Large intestine (tissue), 1 donor: Measurements from ENCODE around the gene SNRNP200. TPM values are rescaled to one million over a fixed set of nuclear protein-coding genes. Genes with fewer than 3 reads are reported as not detected.

Experiments used
- polyA plus RNA-seq: library from polyadenylated mRNA; unstranded; fragments of 120-200 nt; gene quantifications from one replicate; pipeline ENCODE4 v1.2.1, GENCODE V29; 2013

SNRNP200 gene
- polyA plus RNA-seq, 1 donor: 158 TPM

Other genes starting within 250 kb of the SNRNP200 start
- 0.84 TPM for gene ADRA2B, start 189.0 kb downstream of the SNRNP200 start, polyA plus RNA-seq
- 0.04 TPM for gene ASTL, start 167.0 kb downstream of the SNRNP200 start, polyA plus RNA-seq
- 4.0 TPM for gene DUSP2, start 160.1 kb downstream of the SNRNP200 start, polyA plus RNA-seq
- 121 TPM for gene STARD7, start 96.7 kb downstream of the SNRNP200 start, polyA plus RNA-seq
- gene TMEM127, start 39.5 kb downstream of the SNRNP200 start, polyA plus RNA-seq: 40.9 TPM
- 70.0 TPM for gene CIAO1, start 39.3 kb downstream of the SNRNP200 start, polyA plus RNA-seq
- 1.9 TPM for gene ITPRIPL1, start 19.8 kb upstream of the SNRNP200 start, polyA plus RNA-seq
- 8.6 TPM for gene NCAPH, start 30.2 kb upstream of the SNRNP200 start, polyA plus RNA-seq
- gene NEURL3, start 199.8 kb upstream of the SNRNP200 start, polyA plus RNA-seq: 0.81 TPM
- 7.5 TPM for gene ARID5A, start 231.2 kb upstream of the SNRNP200 start, polyA plus RNA-seq